HG03558 (cell line): ENCODE data around the gene PDCD2L.
"Not testable (repeated sequence)": the region's sequence is repeated elsewhere in the genome, so short reads cannot be mapped to it uniquely, and the experiment has no call there.

Experiments used
- ATAC-seq: cut with Tn5 transposase; IDR thresholded peaks from one replicate; pipeline ENCODE4 v1.9.1; 2021; ENCODE audit warnings: moderate number of reproducible peaks; ENCODE audit not compliant: unreplicated experiment; ENCODE audit errors: extremely low read depth

Gene PDCD2L

DNA sequence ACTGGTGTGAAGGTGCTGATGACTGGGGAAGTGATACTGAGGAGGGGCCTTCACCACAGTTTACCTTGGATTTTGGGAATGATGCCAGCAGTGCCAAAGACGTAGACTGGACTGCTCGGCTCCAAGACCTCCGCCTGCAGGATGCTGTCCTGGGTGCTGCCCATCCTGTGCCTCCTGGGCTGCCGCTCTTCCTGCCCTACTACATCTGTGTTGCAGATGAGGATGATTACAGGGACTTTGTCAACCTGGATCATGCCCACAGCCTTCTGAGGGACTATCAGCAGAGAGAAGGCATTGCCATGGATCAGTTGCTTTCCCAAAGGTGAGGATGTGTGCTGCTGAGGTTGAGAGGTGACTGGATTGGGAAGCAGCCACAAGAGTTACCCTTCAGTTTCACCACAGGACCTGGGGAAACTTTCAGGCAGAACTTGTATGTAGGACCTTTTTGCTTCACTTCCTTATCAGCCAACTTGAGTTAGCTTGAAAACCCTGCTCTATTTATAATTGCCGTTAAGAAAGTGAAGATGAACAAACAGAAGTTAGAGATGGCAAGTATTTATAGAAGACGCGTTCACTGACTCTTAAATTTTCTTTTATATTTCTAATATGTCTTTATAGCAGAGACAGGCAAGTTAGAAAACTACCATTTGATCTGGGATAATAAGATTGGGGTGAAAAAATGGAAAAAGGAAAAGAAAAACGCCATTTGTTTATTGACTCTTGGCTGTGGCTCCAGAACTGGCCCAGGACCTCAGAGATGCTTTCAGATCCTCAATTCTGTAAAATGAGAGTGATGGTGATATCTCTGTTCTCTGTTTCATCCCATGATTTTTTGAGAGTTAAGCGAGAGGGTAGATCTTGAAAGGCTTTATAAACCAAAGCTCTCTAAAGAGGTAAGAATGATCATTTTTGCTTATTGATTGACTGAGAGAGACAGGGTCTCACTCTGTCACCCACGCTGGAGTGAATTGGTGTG lies 5.3 kb downstream of the PDCD2L start:
- no peak for ATAC-seq

DNA sequence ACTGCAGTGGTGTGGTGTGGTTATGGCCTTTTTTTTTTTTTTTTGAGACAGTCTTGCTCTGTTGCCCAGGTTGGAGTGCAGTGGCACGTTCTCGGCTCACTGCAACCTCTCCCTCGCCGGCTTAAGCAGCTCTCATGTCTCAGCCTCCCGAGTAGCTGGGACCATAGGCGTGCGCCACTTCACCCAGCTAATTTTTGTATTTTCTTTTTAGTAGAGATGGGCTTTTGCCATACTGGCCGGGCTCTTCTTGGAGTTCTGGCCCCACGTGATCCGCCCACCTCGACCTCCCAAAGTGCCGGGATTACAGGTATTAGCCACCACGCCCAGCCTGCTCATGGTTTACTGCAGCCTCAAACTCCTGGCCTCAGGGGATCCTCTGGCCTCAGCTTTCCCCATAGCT lies 7.0 kb downstream of the PDCD2L start:
- no peak for ATAC-seq

DNA sequence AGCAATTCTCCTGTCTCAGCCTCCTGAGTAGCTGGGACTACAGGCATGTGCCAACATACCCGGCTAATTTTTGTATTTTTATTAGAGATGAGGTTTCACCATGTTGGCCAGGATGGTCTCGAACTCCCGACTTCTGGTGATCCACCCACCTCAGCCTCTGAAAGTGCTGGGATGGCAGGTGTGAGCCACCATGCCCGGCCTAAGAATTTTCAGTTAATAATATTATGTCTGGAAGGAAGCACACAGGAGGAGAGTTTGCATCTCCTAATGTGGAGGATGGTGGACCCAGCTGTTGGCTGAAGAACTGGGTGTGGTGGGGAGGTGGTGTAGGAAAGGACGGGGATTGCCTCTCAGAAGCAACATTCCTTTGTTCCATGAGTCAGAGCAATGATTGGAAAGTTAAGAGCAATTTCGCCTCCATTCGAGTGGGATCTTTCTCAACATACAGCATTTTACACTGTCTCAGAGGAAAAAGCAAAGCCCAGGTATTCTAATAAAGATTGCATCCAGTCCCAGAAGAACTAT lies 11.9 kb downstream of the PDCD2L start:
- no peak for ATAC-seq

DNA sequence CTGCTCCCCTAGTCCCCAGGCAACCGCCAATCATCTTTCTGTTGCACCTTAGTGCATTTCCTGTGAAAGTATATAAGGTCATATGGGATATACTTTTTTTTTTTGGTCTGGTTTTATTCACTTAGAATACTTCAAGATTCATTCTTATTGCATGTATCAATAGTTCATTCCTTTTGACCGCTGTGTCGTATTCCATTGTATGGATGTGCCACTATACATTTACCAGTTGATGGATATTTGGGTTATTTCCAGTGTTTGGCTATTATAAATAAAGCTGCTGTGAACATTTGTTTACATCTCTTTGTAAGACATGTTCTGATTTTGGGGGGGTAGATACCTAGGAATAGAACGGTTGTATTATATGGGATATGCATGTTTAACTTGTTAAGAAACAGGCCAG lies 14.1 kb downstream of the PDCD2L start:
- ATAC-seq: no peak

DNA sequence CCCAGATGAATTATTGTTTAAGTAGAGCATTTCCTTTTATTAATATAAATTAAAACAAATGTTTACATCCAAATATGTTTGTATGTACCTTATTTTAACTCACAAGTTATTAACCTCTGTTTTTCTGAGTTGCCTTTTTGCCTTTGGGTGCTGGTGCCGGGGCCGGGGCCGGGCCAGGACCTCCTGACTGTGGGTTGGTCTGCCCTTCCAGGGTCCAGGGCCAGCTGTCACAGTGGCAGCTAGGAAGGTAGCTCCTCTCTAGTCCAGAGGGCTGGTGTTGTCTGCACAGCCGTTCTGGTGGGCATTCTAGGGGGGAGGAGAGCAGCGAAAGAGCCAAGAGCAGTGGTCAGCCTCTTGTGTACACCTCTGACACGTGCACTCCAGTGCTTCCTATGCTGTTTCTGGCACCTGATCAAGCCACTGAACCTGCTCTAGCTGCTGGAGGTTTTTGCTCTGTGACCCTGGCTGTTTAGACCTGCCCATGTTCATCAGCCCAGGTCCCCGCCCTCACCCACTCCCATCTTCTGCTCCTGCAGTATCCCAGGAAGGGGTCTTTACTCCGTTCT lies 22.0 kb downstream of the PDCD2L start:
- no peak for ATAC-seq

DNA sequence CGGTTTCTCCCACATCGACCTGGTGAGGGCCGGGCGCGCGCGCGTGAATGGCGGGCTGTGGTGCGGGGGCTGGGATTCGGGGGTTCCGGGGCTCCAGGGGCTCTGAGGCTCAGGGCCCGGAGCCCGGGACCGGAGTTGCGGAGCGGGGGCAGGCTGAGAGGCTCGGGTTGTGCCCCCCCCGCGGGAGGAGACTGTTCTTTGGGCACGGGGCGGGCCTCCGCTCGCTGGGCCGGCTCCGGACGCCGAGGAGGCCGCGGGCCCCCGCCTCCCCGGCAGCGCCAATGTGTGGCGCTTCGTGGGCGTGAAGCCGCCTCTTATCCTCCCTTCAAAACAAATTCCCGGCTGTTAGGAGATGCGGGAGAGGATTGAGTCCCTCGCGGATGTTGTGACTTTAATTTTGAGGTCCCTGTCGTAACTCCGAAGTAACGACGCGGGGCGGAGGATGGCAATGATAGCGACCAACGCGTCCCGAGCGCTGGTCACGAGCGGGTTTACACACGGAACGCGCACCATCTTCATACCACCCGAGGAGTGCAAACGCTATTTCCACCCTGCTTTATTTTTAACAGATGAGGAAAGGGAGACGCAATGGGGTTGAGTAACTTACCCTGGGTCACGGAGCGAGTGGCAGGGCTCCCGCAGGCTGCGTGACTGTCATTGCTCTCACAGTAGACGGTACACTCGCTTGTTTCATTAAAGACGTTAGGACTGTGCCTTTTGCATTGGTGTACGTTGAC lies 24.5 kb downstream of the PDCD2L start:
- no peak for ATAC-seq

DNA sequence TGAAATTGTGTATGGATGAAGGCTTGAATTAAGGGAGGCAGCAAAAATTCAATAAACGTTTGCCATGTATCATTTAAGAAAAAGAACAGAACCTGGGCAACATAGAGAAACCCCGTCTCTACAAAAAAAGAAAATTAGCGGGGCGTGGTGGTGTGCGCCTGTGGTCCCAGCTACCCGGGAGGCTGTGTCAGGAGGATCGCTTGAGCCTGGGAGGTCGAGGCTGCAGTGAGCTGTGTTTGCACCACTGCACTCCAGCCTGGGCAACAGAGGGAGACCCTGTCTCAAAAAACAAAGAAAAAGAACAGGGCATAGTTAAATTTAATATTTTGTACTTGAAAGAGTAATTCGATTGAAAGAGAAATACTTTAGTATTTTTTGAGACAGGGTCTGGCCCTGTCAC lies 25.4 kb downstream of the PDCD2L start:
- no peak for ATAC-seq

DNA sequence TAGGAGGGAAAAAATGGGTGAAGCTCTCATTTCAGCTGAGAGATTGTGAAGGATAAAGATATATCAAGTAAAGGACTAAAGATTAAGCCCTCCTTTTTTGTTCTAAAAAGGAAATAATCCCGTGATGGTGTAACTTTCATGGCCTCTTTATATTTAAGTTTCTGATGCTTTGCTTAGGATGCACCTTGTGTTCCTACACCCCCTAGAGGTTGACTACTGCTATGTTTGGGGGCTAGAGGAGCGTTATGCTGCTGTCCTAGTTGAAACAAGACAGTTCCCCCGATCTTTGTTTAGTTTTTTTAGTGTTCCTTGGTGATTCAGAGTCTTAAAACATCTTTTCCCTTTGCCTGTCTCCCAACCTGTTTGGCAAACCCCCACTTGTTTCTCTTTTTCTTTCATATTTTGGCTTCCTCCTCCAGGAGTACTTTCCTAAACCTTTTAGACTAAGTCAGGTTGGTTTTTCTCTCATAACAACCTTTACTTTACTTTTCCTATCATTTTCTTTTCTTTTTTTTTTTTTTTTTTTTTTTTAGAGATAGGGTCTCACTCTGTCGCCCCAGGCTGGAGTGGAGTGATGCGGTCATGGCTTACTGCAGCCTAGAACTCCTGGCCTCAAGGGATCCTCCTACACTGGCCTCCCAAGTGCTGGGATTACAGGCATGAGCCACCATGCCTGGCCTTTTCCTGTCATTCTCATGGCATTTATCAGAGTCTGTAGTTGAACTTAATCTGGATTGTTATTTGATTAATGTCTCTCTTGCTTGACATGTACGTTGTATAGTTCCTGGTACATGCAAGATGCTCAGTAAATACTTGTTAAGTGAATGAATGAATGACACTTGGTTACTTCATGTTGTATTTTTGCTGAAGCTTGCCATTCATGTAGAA lies 26.8 kb downstream of the PDCD2L start:
- ATAC-seq: no peak

DNA sequence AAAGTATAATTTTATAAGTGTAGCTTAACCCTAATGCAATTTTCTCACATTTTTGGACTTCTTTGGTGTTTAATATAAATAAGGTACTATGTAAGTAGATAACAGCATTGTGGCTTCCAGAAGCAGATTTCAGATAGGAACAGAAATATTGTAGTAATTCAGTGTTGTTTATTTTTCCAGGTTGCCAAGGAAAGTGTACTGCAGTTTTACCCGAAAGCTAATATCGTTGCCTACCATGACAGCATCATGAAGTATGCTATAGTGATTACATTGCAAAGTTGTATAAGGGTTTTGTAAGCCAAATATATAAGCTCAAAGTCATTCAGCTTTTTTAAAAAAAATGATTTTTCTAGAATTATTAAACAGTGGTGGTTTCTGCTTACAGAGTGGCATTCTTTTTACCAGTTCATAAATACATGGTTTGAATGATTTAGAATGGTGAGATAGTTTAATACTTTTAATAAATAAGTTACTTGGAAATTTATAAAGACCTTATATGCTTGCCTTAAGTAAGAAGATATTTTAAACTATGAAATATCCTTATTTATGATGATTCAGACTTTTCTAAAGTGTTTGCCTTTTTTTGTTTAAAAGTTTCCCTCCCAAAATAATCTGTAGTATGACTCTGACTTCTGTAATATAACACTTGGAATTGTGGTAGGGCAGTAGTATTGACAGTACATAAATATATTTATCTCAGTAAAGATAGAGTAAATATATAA lies 27.6 kb downstream of the PDCD2L start:
- ATAC-seq: no peak

DNA sequence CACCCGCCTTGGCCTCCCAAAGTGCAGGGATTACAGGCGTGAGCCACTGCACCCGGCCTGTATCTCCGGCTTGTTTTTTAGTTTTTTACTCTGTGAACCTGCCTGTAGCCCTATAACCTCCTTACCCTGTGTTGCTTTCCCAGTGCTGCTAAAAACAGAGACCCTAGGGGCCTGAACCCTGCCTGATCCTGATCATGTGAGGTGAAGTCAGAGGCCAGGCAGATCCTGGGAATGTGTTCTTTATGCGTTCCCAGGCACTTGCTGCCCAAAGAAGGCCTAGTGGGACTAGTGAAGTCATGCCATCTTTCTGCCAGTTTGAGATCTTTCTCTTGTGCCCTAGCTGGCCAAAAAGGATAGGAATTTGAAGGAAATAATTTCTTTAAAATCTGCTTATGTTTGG lies 28.6 kb downstream of the PDCD2L start:
- ATAC-seq: no peak

DNA sequence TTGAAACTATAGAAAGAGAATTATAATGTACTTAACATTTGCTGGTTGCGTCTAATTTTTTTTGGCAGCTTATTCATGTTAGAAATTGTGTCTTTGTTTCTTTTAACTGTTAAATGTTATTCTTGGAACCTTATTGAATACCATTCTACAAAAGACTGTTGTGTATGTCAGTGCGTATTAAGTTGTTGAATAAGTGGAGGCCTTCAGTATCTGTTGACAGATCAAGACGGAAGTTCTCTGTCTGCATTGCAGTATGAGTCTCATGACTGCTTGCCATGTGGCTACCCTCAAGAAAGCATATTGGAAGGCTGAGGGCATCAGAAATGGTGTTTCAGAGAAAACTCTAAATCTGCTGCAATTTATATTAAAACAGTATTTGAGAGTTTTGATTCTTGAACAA lies 32.5 kb downstream of the PDCD2L start:
- ATAC-seq: no peak

DNA sequence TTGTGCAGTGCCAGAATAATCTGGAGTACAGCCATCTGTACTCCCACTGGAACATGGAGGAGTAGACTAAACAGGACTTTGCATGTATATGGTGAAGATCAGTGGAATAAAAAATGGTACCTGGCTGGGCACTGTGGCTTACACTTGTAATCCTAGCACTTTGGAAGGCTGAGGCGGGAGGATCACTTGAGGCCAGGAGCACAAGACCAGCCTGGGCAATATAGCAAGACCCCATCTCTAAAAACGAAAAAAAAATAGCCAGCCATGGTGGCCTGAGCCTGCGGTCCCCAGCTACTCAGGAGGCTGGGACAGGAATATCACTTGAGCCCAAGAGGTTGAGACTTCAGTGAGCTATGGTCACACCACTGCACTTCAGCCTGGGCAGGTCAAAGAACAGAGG lies 44.0 kb downstream of the PDCD2L start:
- no peak for ATAC-seq

DNA sequence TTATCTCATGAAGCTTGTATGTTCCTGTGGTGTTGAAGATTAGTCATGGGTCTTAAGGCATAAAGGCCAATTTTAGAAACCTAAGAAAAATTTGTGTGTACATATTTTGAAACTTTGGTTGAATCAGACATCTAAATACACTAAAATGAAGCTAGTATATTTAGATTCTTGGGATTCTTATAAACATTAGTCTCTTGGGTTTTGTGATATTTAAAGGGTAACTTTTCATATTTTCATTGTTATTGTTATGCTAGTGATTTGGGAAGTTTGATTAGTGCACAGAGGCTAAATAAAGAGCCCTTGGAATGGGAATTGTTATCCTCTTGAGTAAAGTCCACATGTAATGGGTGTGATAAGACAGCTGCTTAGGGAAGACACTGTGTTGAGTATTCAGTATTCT lies 48.5 kb downstream of the PDCD2L start:
- ATAC-seq: no peak

DNA sequence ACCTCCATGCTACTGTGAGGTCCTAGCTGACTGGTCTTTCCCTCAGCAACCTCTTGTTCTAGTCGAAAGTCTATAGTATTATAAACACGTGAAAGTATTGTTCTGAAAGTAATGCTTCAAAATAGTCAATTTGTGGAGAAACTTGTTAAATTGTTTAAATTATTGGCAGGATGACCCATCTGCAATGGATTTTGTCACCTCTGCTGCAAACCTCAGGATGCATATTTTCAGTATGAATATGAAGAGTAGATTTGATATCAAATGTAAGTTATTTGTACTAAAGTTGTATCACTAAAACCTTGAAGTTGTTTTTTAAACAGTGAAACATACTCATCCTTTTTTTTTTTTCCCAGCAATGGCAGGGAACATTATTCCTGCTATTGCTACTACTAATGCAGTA lies 49.9 kb downstream of the PDCD2L start:
- ATAC-seq: no peak

DNA sequence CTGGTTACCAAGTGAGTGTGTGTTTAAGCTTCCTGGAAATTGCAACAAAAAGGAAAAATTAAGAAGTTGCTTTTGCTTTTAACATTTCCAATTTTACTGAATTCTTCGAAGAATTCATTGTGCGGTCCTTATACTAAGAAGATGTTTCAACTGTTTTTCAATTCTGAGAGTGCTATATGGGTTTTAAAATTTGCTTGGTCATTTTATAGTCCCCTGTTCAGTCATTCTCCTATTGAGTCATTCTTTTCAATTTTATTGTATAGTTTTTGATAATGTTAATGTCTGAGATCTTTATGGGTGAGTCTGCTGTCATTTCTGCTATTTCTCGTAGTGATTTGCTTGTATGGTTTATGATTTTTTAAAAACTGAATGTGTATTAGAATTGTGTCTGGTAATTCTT lies 50.5 kb downstream of the PDCD2L start:
- ATAC-seq: no peak

DNA sequence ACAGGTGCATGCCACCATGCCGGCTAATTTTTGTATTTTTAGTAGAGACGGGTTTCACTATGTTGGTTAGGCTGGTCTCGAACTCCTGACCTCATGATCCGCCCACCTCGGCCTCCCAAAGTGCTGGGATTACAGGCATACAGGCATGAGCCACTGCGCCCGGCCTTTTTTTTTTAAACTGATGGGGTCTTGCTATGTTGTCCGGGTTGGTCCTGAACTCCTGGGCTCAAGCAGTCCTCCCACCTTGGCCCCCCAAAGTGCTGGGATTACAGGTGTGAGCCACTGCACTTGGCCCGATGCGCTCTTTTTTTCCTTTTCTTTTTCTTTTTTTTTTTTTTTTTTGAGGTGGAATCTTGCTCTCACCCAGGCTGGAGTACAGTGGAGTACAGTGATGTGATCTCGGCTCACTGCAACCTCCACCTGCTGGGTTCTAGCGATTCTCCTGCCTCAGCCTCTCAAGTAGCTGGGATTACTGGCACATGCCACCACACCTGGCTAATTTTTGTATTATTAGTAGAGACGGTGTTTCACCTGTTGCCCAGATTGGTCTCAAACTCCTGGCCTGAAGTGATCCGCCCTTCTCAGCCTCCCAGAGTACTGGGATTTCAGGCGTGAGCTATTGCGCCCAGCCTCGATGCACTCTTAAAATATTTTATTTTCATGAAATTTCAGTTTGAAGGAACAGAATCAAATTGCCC lies 51.7 kb downstream of the PDCD2L start:
- not testable (repeated sequence) for ATAC-seq

DNA sequence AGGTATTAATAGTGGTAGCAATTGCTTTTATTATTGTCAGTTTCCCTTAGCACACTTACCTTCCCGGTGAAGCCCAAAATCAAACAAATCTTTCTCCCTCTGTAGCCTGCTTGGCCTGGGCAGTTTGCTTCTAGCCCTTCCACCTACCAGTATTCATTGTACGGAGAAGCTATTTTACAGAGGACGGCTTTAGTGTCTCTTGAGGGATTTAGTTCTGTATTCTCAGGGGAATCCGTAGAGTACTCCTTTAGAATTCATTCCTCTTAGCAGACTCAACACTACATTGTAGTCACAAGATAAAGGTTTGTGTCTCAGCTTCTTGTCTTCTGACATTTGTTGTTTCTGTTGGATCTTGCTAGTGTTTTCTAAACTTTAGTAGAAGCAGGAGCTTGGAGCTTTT lies 53.2 kb downstream of the PDCD2L start:
- no peak for ATAC-seq

DNA sequence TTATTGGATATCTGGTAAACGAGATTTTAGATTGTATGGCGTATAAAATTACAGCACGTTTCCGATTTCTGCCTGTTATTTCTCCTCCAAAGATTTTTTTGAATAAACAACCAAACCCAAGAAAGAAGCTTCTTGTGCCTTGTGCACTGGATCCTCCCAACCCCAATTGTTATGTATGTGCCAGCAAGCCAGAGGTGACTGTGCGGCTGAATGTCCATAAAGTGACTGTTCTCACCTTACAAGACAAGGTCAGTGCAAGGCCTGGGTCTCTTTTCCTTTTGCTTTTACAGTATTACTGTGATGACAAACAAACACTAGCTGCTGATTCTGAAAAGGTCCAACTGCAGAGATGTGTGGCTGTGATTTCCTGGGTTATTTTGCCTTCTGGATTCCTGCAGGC lies 54.5 kb downstream of the PDCD2L start:
- no peak for ATAC-seq

DNA sequence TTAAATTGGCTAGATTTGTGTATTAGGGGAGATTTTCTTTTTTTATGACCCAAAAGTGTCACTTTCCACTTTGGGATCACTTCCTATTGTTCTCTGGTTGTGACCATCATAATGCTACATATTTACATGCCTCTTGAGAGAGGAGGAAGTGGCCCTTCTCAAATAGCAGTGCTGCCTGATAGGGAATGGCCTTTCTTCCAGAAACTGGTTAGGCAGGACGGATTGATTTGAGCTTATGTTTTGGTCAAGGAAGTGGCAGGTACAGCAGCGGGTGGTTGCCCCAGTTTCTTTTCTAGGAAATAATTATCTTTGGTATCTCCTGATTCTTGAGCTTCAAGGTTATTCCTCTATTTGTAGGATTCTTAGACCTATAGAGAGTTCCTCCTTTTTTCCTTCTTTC lies 55.4 kb downstream of the PDCD2L start:
- ATAC-seq: no peak
